Aorta (tissue), 5 donors: ENCODE data around the gene HS3ST4. TPM values are rescaled to one million over a fixed set of nuclear protein-coding genes. Genes with fewer than 3 reads are reported as not detected.

Experiments
- ATAC-seq: fragments of 200-7000 bp; cut with Tn5 transposase; one replicate; pipeline ENCODE4 v1.9.1; 2022; ENCODE audit warnings: moderate library complexity; ENCODE audit not compliant: low FRiP score
- DNase-seq, 2 donors: peaks; one replicate each; pipeline ENCODE4 v3.0.0-alpha.2; 2020
- H3K27ac ChIP-seq, 2 donors: one replicate each; pipeline ENCODE4 v1.5.1; 2013; ENCODE audit warnings: low read length in 2 of 2, mild to moderate bottlenecking in 2 of 2, moderate library complexity in 2 of 2, control low read depth in 1 of 2, inconsistent platforms in 1 of 2, low read depth in 1 of 2
- H3K27me3 ChIP-seq, 2 donors: one replicate each; pipeline ENCODE4 v1.6.1; 2013; ENCODE audit warnings: control low read depth in 1 of 2, low read length in 1 of 2, mild to moderate bottlenecking in 1 of 2, moderate library complexity in 1 of 2; ENCODE audit not compliant: insufficient read depth in 2 of 2, control insufficient read depth in 1 of 2
- H3K36me3 ChIP-seq, 2 donors: one replicate each; pipeline ENCODE4 v1.6.1; 2013; ENCODE audit warnings: control low read depth in 1 of 2, low read length in 1 of 2, mild to moderate bottlenecking in 1 of 2; ENCODE audit not compliant: insufficient read depth in 2 of 2, control insufficient read depth in 1 of 2
- H3K4me1 ChIP-seq, 2 donors: one replicate each; pipeline ENCODE4 v1.6.1; 2013; ENCODE audit warnings: low read length in 2 of 2, control low read depth in 1 of 2, mild to moderate bottlenecking in 1 of 2, moderate library complexity in 1 of 2; ENCODE audit not compliant: insufficient read depth in 2 of 2, control insufficient read depth in 1 of 2
- H3K4me3 ChIP-seq, 2 donors: one replicate each; pipeline ENCODE4 v1.5.1; 2013; ENCODE audit warnings: low read length in 2 of 2, control low read depth in 1 of 2, mild to moderate bottlenecking in 1 of 2
- H3K9me3 ChIP-seq: one replicate; pipeline ENCODE4 v1.6.1; 2013; ENCODE audit warnings: mild to moderate bottlenecking, low read length; ENCODE audit not compliant: control insufficient read depth
- WGBS, 2 donors: extraction: QIAGEN DNeasy Blood & Tissue Kit; methylation state at CpG; one replicate each; pipeline ENCODE4 v1.1.7; 2013; 5-methylcytosine and 5-hydroxymethylcytosine counted together
- intact Hi-C, 2 donors: fragments of 100-400 bp; cut with DNase I; formaldehyde crosslinking; loops; one replicate each; pipeline versions ENCODE4 v1.14.2 to v1.15.0; 2022
- polyA plus RNA-seq, 2 donors: library from polyadenylated mRNA; stranded (reverse); fragments of 200-250 nt; gene quantifications; one replicate each; pipeline ENCODE4 v1.2.3, GENCODE V29; 2013
- total RNA-seq, 2 donors: library from RNA; stranded (reverse); fragmentation: NEBNext Ultra II Directional; extraction: Animal tissue kit (Norgen Biotek cat#: 25700); gene quantifications; one replicate each; pipeline ENCODE4 v1.2.1, GENCODE V29; 2021
- donor health status: healthy with polysubstance abuse.
- donor health status: Bipolar disorder and iron deficiency.
- donor health status: DM: no; HTN: no; CAD: no.
- donor health status: DM: no; HTN: no; CAD: no.
- donor health status: DM: yes; HTN: yes; CAD: no.

Gene HS3ST4
- total and polyA plus RNA-seq, 4 donors: not detected

DNA sequence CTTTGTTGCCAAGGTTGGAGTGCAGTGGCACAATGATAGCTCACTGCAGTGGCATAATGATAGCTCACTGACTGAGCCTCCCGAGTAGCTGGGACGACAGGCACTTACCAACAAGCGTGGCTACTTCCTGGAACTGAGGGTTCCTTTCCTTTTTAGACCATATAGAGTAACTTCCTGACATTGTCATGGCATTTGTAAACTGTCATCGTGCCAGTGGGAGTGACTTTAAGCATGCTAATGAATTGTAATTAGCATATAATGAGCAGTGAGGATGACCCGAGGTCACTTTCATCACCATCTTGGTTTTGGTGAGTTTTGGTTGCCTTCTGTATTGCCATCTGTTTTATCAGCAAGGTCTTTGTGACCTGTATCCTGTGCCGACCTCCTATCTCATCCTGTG, 162.4 kb downstream of the HS3ST4 start:
- Histone ChIP-seq H3K27me3 (peaks cover 0 to 2% of the 10 kb centered on the region in 2 donors), H3K9me3 (no peaks in the 10 kb centered on the region), H3K36me3 (no peaks in the 10 kb centered on the region), H3K27ac (no peak overlapping the region), H3K4me3 (no peak overlapping the region), H3K4me1 (no peaks in the 10 kb centered on the region)
- ATAC-seq (no peak), DNase-seq (no peak)
- 29 to 45% methylated on average over 6 of the region's 6 CpGs for WGBS, 2 donors
- intact Hi-C loops: no loop called here

DNA sequence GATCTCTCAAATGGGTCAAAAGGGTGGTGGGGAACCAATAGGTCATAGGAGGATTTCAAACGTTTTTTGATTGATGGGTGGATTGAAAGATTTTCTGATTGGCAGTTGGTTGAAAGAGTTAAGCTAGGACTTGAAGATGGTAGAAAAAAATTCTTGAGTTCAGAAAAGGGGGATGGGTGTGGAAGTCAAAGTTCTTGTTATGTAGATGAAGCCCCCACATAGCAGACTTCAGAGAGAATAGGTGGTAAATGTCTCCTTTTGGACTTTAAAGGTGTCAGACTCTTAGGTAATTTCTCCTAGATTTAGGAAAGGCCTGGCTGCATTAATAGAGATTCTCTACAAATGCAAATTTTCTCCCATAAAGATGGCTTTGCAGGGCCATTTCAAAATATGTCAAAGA, 163.3 kb downstream of the HS3ST4 start:
- peaks cover 3% of the 10 kb centered on the region for H3K9me3 ChIP-seq
- intact Hi-C loops: no loop called here
- H3K4me3 ChIP-seq: no peak overlapping the region
- DNase-seq: no peak
- ATAC-seq: no peak
- no peaks in the 10 kb centered on the region for H3K4me1 ChIP-seq
- H3K27me3 ChIP-seq: peaks cover 0 to 2% of the 10 kb centered on the region in 2 donors
- H3K36me3 ChIP-seq: no peaks in the 10 kb centered on the region
- 4 to 10% methylated on average over 1 of the region's 1 CpG for WGBS, 2 donors
- H3K27ac ChIP-seq: no peak overlapping the region

DNA sequence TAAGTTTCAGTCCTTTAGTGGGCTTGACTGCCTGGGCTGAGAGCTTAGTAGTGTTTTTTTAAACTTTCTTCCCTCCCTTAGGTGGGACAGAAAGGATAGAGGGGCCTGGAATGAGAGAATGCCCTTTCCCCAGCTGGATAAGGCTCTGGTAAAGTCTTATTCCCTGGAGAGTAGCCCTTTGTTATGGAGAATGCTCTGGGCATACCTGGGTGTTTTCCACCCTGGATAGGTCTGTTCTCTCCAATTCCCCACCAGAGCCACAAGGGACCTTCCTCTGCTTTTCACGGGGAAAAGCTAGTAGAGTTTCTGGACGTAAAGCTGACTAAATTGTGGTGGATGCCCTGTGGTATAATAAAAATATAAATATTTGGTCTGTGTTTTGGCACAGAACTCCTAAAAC, 164.1 kb downstream of the HS3ST4 start:
- Histone ChIP-seq H3K36me3 (no peaks in the 10 kb centered on the region), H3K4me1 (no peaks in the 10 kb centered on the region), H3K27me3 (peaks cover 0 to 2% of the 10 kb centered on the region in 2 donors), H3K27ac (no peak overlapping the region), H3K9me3 (peaks cover 3% of the 10 kb centered on the region), H3K4me3 (no peak overlapping the region)
- DNase-seq (no peak), ATAC-seq (no peak)
- intact Hi-C loops: no loop called here
- WGBS, 2 donors: 10 to 27% methylated on average over 2 of the region's 2 CpGs

DNA sequence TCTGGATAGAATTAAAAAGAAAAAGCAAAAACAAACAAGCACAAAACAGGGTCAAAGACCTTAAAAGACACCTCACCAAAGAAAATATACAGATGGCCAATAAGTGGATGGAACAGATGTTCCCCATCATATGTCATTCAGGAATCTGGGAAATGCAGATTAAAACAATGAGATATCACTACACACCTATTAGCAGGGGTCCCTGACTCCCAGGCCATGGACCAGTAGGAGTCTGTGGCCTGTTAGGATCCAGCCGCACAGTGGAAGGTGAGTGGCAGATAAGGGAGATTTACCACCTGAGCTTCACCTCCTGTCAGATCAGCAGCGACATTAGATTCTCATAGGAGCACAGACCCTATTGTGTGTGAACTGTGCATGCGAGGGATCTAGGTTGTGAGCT, 167.9 kb downstream of the HS3ST4 start:
- no peaks in the 10 kb centered on the region for H3K36me3 ChIP-seq
- peaks cover 6% of the 10 kb centered on the region for H3K9me3 ChIP-seq
- no peak for DNase-seq
- 89 to 90% methylated on average over 3 of the region's 3 CpGs for WGBS, 2 donors
- no peak for ATAC-seq
- intact Hi-C loops: no loop called here
- peaks cover 0 to 2% of the 10 kb centered on the region in 2 donors for H3K27me3 ChIP-seq
- no peak overlapping the region for H3K27ac ChIP-seq
- no peak overlapping the region for H3K4me3 ChIP-seq
- no peaks in the 10 kb centered on the region for H3K4me1 ChIP-seq

DNA sequence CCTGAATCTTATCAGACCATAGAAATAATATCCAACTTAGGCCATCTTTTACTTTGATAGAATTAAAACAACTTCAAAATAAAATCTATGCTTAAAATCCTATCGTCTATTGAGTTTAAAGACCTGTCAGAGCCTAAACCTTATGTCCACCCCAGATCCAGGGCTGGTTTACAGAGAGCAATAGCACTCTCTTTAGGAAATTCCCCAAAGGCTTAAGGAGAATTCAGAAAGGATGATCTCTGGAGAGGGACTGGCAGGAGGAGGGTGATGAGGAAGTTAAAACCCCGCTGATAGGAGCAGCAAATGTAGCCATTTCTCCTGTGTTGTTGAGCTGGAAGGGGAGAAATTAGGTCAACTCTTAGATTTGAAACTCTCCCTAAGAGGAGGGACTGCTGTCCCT, 175.3 kb downstream of the HS3ST4 start:
- Histone ChIP-seq H3K4me3 (no peak overlapping the region), H3K27ac (no peak overlapping the region), H3K9me3 (peaks cover 4% of the 10 kb centered on the region), H3K27me3 (no peaks in the 10 kb centered on the region), H3K36me3 (no peaks in the 10 kb centered on the region), H3K4me1 (no peaks in the 10 kb centered on the region)
- intact Hi-C loops: no loop called here
- ATAC-seq (no peak), DNase-seq (no peak)
- WGBS, 2 donors: 74 to 76% methylated on average over 2 of the region's 2 CpGs

DNA sequence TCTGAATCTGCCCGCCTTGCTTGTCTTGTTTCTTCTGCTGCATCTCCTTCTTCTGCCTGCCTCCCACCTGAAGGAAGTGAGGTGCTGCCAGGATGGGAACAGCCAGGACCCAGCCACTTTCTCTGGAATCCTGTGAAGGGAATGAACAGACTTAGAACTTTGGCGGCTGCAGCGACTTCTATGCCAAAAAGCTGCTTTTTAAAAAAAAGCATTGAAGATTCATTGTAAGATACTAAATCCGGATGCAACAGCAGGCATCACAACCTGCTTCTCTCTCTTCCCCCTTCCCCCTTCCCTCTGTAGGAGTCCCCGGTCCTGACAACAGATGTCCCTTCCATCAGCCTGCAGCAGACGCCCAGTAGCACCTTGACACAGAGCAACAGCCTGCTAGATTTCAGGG, 176.3 kb downstream of the HS3ST4 start:
- DNase-seq: no peak
- 29 to 40% methylated on average over 6 of the region's 6 CpGs for WGBS, 2 donors
- no peaks in the 10 kb centered on the region for H3K36me3 ChIP-seq
- no peak for ATAC-seq
- intact Hi-C loops: no loop called here
- H3K4me3 ChIP-seq: no peak overlapping the region
- H3K27ac ChIP-seq: no peak overlapping the region
- H3K9me3 ChIP-seq: peaks cover 4% of the 10 kb centered on the region
- H3K27me3 ChIP-seq: no peaks in the 10 kb centered on the region
- no peaks in the 10 kb centered on the region for H3K4me1 ChIP-seq

DNA sequence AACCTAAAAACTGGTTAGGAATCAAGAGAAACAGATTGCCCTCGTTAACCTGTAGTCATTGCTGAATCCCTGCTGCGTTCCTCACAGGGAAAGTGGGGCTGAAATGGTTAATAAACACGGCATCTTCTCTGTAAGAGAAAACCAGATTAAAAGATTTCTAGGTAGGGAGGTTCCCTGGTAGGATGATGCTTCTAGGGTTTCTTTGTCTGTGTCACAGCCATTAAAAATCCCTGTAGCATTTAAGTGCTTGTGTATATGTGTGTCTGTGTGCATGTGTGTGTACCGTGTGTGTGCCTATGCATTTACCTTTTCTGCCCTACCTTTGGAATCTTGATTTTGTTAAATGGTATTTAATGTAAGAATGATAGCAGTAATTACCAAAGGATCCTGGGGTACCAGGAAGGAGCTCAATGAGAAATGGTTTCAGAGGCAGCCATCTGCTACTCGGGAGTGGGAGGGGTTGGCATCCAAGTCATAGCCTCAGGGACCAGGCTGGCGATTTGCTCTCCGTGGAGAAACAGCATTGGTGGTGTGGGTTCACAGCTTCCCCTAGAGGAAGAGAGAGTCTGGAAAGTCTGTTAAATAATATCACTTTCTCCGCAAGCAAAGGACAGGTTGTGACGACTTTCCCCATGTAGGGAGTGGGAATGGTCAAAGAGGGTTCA, 177.1 kb downstream of the HS3ST4 start:
- DNase-seq (no peak), ATAC-seq (no peak)
- Histone ChIP-seq H3K4me3 (no peak overlapping the region), H3K27ac (no peak overlapping the region), H3K36me3 (no peaks in the 10 kb centered on the region), H3K4me1 (no peaks in the 10 kb centered on the region), H3K9me3 (peaks cover 2% of the 10 kb centered on the region), H3K27me3 (no peaks in the 10 kb centered on the region)
- 36 to 44% methylated on average over 9 of the region's 9 CpGs for WGBS, 2 donors
- intact Hi-C loops: no loop called here

DNA sequence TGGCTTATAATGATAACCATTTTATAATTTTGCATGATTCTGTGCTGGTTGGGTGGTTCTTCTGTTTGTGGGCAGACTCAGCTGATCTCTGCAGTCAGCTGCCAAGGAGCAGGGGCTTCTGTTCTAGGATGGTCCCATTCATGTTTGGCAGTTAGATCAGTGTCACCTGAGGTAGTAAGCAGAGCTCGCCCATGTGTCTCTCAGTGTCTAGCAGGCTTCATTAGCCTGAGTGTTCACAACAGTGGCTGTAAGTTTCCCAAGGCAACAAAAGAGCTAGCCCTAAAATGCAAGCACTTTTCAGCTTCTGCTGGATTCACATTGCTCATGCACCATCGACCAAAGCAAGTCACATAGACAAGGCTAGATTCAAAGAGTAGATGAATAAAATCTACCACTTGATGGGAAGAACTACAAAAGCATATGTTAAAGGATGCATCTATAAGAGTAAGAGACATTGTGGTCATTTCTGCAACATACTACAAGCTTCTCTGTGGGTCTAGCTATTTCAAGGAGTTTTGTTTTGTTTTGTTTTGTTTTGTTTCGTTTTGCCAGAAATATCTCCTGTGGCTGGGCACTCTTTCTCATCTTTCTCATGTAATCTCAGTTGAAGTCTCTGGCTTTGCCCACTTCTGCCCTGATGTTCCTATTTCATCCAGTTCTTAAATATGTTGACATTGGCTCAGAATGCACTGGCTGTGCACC, 180.8 kb downstream of the HS3ST4 start:
- WGBS, 2 donors: 59 to 61% methylated on average over 3 of the region's 3 CpGs
- intact Hi-C loops: no loop called here
- ATAC-seq (no peak), DNase-seq (no peak)
- Histone ChIP-seq H3K4me3 (no peak overlapping the region), H3K4me1 (no peaks in the 10 kb centered on the region), H3K27me3 (no peaks in the 10 kb centered on the region), H3K36me3 (no peaks in the 10 kb centered on the region), H3K9me3 (no peaks in the 10 kb centered on the region), H3K27ac (no peak overlapping the region)

DNA sequence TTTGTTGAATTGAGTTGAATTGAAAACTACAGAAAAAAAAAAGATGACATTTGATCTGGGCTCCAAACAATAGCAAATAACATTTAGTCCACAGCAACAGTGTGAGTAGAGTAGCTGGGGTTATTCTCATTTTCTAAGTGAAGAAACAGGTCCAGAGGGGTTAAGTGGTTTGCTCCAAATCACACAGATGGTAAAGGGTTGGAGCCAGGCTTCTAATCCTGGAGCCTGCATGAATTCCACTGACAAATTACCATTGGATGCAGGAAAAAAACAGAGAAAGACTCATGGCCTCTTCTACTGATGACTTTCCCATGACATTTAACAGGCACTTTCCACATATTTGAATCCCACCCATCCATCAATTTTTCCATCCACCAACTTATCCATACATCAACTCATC, 182.4 kb downstream of the HS3ST4 start:
- no peaks in the 10 kb centered on the region for H3K9me3 ChIP-seq
- intact Hi-C loops: no loop called here

More for the DNA sequence above, 182.4 kb downstream of the HS3ST4 start:
- DNase-seq (no peak), ATAC-seq (no peak)
- H3K4me3 ChIP-seq: no peak overlapping the region
- no peaks in the 10 kb centered on the region for H3K36me3 ChIP-seq
- H3K27me3 ChIP-seq: no peaks in the 10 kb centered on the region
- no peaks in the 10 kb centered on the region for H3K4me1 ChIP-seq
- H3K27ac ChIP-seq: no peak overlapping the region
